RWPE2 (cell line): ENCODE data around the gene STARD13.

ENCODE experiments used
- ATAC-seq: fragments of 200-7000 bp; cut with Tn5 transposase; 3 replicates; pipeline ENCODE4 v1.9.1; 2021; ENCODE audit warnings: low read depth
- DNase-seq: peaks from one replicate; pipeline ENCODE4 v3.0.0-alpha.2; 2020; ENCODE audit warnings: low spot score
- H3K27ac ChIP-seq: fragments of 450-650 bp; 2 replicates; pipeline ENCODE4 v1.5.1; 2017; ENCODE audit warnings: mild to moderate bottlenecking; ENCODE audit not compliant: poor library complexity, severe bottlenecking
- H3K27me3 ChIP-seq: fragments of 250-450 bp; sonication (Bioruptor Pico); 2 replicates; pipeline ENCODE4 v1.5.1; 2021; ENCODE audit warnings: mild to moderate bottlenecking, moderate library complexity; ENCODE audit not compliant: insufficient read depth, poor library complexity, severe bottlenecking
- H3K36me3 ChIP-seq: fragments of 250-450 bp; sonication (Bioruptor Pico); 2 replicates; pipeline ENCODE4 v1.5.1; 2020; ENCODE audit warnings: low read depth, mild to moderate bottlenecking, moderate library complexity
- H3K4me1 ChIP-seq: fragments of 250-450 bp; sonication (Bioruptor Pico); 2 replicates; pipeline ENCODE4 v1.5.1; 2021; ENCODE audit warnings: mild to moderate bottlenecking, moderate library complexity; ENCODE audit not compliant: insufficient read depth, poor library complexity, severe bottlenecking
- H3K4me3 ChIP-seq: fragments of 250-450 bp; sonication (Bioruptor Pico); 2 replicates; pipeline ENCODE4 v1.5.1; 2021; ENCODE audit warnings: mild to moderate bottlenecking, moderate library complexity; ENCODE audit not compliant: severe bottlenecking
- H3K9me3 ChIP-seq: fragments of 250-450 bp; sonication (Bioruptor Pico); 2 replicates; pipeline ENCODE4 v1.5.1; 2021; ENCODE audit warnings: mild to moderate bottlenecking, moderate library complexity; ENCODE audit not compliant: severe bottlenecking
- TF ChIP-seq, protein P1 (sequence below): fragments of 450-650 bp; IDR thresholded peaks from one replicate; pipeline ENCODE4 v1.5.1; 2017; ENCODE audit warnings: mild to moderate bottlenecking, moderate library complexity; ENCODE audit not compliant: poor library complexity, severe bottlenecking

Gene STARD13

DNA sequence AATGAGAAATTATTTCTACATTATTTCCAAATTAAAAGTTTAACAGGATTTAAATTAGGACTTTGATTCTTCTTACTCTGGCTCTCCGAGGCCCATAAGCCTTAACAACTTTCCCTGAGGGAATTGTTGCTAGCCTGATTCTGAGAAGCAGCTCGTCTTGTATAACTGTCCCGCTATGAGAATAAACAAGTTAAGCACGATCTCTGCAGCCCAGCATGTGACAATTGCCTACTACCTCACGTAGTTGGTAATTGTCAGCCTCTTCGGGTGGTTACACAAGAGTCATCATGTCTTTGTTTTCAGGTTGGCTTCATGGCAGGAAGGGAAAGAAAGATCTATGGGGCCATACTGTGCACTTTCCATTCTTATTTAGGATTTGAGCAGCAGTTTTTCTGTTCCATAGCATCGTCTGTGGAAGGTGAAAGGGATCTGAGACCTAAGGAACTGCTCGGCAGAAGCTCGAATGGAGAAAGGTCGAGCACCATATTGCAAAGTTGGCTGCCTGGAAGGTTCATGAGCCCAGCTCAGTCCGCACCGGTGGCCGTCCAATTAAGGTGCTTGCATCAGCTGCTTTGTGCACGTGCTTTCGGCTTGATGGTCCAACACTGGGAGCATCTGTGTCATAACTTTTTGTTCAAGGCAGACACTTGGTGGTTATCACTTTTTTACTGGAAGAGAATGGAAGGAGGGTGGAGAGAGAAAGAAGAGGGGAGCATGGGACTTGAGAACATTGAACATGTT lies 1.8 kb upstream of the STARD13 start:
- no peak overlapping the region for H3K27ac ChIP-seq
- no peaks in the 10 kb centered on the region for H3K9me3 ChIP-seq
- no peaks in the 10 kb centered on the region for H3K27me3 ChIP-seq
- TF ChIP-seq, protein P1, sequence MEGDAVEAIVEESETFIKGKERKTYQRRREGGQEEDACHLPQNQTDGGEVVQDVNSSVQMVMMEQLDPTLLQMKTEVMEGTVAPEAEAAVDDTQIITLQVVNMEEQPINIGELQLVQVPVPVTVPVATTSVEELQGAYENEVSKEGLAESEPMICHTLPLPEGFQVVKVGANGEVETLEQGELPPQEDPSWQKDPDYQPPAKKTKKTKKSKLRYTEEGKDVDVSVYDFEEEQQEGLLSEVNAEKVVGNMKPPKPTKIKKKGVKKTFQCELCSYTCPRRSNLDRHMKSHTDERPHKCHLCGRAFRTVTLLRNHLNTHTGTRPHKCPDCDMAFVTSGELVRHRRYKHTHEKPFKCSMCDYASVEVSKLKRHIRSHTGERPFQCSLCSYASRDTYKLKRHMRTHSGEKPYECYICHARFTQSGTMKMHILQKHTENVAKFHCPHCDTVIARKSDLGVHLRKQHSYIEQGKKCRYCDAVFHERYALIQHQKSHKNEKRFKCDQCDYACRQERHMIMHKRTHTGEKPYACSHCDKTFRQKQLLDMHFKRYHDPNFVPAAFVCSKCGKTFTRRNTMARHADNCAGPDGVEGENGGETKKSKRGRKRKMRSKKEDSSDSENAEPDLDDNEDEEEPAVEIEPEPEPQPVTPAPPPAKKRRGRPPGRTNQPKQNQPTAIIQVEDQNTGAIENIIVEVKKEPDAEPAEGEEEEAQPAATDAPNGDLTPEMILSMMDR: no peak
- ATAC-seq (no peak), DNase-seq (no peak)
- peaks cover 12% of the 10 kb centered on the region for H3K4me1 ChIP-seq
- H3K4me3 ChIP-seq: no peak overlapping the region
- H3K36me3 ChIP-seq: peaks cover 13% of the 10 kb centered on the region

DNA sequence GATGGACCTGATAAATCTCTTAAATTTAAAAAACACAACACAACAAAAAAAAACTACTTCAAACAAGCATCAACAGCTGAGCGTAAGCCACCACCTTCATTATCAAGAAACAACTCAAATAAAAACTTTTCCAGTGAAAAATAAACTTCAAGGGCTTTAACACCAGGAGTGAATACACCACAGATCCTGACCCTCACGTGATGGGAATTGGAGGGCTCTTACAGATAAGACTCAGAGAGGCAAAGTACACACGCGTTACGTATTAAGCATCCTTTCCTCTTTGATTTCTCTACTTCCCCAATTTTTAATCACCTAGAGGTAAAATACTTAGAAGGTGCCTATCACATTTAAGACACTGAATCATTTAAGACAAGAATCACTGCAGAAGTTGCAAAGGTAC lies 573 bp upstream of the STARD13 start:
- Histone ChIP-seq H3K36me3 (peaks cover 22% of the 10 kb centered on the region), H3K27me3 (no peaks in the 10 kb centered on the region), H3K9me3 (no peaks in the 10 kb centered on the region), H3K4me3 (peak overlapping the region; percentile 51), H3K27ac (peak overlapping the region; percentile 99), H3K4me1 (peaks cover 22% of the 10 kb centered on the region)
- ATAC-seq (no peak), DNase-seq (no peak)
- TF ChIP-seq, protein P1: peak; percentile 8

DNA sequence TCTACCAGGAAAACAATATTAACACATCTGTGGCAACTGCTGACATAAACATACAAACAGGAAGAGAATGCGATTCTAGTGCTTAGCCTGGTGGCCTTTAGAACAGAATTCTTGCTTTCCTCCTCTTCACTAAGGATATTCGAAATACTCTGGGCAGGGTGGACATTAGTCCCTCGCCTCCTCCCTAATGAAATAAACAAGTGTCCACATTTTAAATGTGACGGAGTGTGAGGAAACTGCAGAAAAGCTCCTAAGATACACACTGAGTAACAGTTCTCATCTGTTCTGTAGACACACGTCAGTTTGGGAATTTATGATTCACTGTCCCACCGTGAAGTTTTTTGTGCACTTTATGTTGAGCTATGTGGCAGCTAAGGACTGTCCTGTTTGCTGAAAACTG lies 639 bp downstream of the STARD13 start:
- Histone ChIP-seq H3K4me1 (peaks cover 32% of the 10 kb centered on the region), H3K27ac (peak overlapping the region; percentile 99), H3K9me3 (no peaks in the 10 kb centered on the region), H3K27me3 (no peaks in the 10 kb centered on the region), H3K36me3 (peaks cover 30% of the 10 kb centered on the region), H3K4me3 (peak overlapping the region; percentile 51)
- DNase-seq (no peak), ATAC-seq (no peak)
- TF ChIP-seq, protein P1: no peak

DNA sequence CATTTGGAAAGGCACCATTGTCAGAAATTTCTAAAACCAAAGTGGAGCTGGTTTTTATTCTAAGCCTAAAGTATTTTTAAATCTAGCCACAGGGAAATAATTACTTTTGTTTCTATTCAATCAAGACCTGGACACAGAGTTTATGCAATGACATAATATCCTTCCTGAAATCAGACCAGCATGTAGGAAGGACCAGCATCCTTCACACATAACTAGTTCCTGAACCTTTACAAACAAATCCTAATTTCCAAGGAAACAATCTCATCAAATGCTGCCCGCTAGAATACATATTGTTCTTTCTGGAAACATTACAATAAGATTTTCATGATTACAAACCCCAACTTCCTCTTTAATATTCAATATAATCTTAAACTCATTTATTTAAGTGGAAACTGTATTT lies 1.5 kb downstream of the STARD13 start:
- peak overlapping the region; percentile 99 for H3K27ac ChIP-seq
- DNase-seq: no peak
- H3K36me3 ChIP-seq: peaks cover 33% of the 10 kb centered on the region
- TF ChIP-seq, protein P1: no peak
- H3K4me3 ChIP-seq: peak overlapping the region; percentile 51
- ATAC-seq: no peak
- H3K27me3 ChIP-seq: no peaks in the 10 kb centered on the region
- no peaks in the 10 kb centered on the region for H3K9me3 ChIP-seq
- peaks cover 39% of the 10 kb centered on the region for H3K4me1 ChIP-seq
